Mucosa of rectum (tissue), 2 donors: Measurements from ENCODE around the gene MAPKAPK2.

ENCODE experiments used
- H3K27ac ChIP-seq, 2 donors: one replicate each; pipeline ENCODE4 v1.7.0; 2013; ENCODE audit warnings: inconsistent platforms in 2 of 2, low read depth in 2 of 2, low read length in 2 of 2
- H3K27me3 ChIP-seq, 2 donors: one replicate each; pipeline ENCODE4 v1.7.0; 2013; ENCODE audit warnings: low read length in 2 of 2; ENCODE audit not compliant: control insufficient read depth in 2 of 2, insufficient read depth in 2 of 2
- H3K36me3 ChIP-seq, 2 donors: one replicate each; pipeline ENCODE4 v1.7.0; 2013; ENCODE audit warnings: low read length in 2 of 2; ENCODE audit not compliant: control insufficient read depth in 2 of 2, insufficient read depth in 2 of 2
- H3K4me1 ChIP-seq, 2 donors: one replicate each; pipeline ENCODE4 v1.7.0; 2013; ENCODE audit warnings: low read length in 2 of 2, mild to moderate bottlenecking in 1 of 2; ENCODE audit not compliant: control insufficient read depth in 2 of 2, insufficient read depth in 2 of 2
- H3K4me3 ChIP-seq, 2 donors: one replicate each; pipeline ENCODE4 v1.7.0; 2013; ENCODE audit warnings: low read length in 2 of 2
- H3K9ac ChIP-seq, 2 donors: one replicate each; pipeline ENCODE4 v1.7.0; 2013; ENCODE audit warnings: low read length in 2 of 2, low read depth in 1 of 2, mild to moderate bottlenecking in 1 of 2
- H3K9me3 ChIP-seq, 2 donors: one replicate each; pipeline ENCODE4 v1.7.0; 2013; ENCODE audit warnings: low read length in 2 of 2; ENCODE audit not compliant: control insufficient read depth in 2 of 2
- donor health status: healthy.
- donor health status: Normal muscosa, but diverticular disease.

Gene MAPKAPK2

GRCh38 chr1:206668351-206668750 lies 16.4 kb upstream of the MAPKAPK2 start:
- Histone ChIP-seq H3K9me3 (no peaks in the 10 kb centered on the region), H3K4me3 (no peak overlapping the region), H3K9ac (no peak overlapping the region), H3K27ac (no peak overlapping the region), H3K36me3 (no peaks in the 10 kb centered on the region), H3K27me3 (no peaks in the 10 kb centered on the region), H3K4me1 (peaks cover 27 to 29% of the 10 kb centered on the region in 2 donors)

DNA sequence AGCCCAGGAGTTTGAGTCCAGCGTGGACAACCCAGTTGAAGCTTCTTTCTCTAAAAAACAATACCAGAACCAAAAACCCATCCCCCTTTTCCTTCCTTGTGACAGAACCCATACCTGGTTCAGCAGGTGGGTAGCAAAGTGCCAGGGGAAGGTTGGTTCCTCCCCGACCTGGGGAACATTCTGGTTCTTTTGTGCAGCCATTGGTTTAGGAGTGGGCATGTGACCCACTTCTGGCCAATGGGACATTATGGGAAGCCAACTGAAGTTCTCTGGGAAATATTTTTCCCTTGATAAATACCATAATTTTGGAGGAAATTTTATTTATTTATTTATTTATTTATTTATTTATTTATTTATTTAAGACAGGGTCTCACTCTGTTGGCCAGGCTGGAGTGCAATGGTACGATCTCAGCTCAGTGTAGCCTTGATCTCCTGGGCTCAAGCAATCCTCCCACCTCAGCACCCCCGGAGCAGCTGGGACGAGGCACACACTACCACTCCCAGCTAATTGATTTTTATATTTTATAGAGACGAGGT lies 15.8 kb upstream of the MAPKAPK2 start:
- no peak overlapping the region for H3K4me3 ChIP-seq
- H3K9ac ChIP-seq, result no peak overlapping the region
- H3K4me1 ChIP-seq, result peaks cover 24 to 28% of the 10 kb centered on the region in 2 donors
- no peaks in the 10 kb centered on the region for H3K9me3 ChIP-seq
- H3K27me3 ChIP-seq, result no peaks in the 10 kb centered on the region
- no peaks in the 10 kb centered on the region for H3K36me3 ChIP-seq
- H3K27ac ChIP-seq, result no peak overlapping the region

DNA sequence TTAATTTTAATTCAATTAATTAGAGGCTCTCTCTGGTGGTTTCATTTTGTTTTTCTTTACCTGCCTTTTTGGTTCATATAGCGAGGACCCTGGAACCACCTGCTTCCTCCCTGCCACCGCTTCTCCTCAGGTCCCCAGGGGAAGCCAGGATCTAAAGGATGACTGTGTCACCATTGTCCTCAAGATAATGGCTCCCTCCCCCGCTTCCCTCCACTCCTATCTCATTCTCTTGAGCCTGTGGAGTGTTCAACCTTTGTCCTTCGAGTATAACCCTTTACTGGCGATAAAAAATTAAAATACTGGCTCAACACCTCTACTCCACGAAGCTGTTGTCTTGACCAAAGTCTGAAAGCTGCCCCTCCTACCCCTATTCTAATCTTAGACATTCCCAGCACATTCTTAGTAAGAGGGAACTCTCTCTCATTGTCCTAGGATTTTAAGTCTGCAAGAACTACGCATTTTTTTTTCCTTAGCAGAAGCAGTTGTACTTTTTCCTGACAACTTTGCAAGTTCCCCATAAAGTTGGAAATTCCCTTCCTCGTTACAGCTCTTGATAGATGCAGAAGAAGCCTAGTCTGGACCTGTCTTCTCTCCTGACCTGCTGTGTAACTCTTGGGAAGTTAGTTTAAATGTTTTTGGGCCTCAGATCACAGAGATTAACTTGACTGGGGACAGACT lies 12.6 kb upstream of the MAPKAPK2 start:
- H3K27me3 ChIP-seq, result no peaks in the 10 kb centered on the region
- peak overlapping the region in 1 of 2 donors; percentile 29 for H3K4me3 ChIP-seq
- no peaks in the 10 kb centered on the region for H3K36me3 ChIP-seq
- H3K27ac ChIP-seq, result peak overlapping the region; percentile 65 to 66
- H3K4me1 ChIP-seq, result peaks cover 30 to 36% of the 10 kb centered on the region in 2 donors
- no peaks in the 10 kb centered on the region for H3K9me3 ChIP-seq
- peak overlapping the region in 1 of 2 donors; percentile 26 for H3K9ac ChIP-seq

DNA sequence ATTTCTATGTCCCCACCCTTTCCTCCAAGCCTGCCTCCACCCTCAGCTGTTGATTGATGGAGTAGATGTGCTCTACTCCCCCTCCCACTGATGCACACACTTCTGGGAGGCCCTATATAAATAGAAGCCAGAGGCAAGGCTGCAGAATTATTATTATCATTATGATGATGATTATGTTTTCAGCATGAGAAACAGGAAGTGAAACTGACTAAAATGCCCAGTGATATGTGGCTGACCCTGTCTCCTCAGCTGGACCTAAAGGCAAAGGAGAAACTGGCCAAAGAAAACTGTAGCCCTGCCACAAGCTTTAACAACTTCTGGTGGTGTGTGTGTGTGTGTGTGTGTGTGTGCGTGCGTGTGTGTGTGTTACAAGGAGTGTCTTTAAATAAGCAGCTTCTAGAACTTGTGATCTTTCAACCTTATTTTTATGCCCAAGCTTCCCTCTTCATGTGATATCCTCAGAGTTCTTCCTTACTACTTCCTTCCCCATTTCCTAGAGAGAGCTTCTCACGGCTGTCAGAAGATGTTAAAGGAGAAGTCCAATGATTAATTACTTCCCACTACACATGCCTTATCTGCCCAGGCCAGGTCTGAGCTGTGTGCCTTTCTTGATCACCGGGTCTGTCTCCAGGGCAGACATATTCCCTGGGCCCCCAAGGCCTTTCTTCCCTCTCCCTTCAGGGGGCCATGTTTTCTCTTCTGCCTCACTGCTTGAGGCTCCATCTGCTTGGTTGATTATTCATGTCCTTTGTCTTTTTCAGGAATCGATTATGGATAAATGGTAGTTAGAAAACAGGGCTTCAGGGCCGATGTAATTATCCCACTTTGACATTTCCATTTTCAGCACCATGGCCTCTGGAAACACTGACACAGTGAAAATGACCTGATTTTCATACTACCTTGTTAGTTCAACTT lies 11.6 kb upstream of the MAPKAPK2 start:
- no peak overlapping the region for H3K4me3 ChIP-seq
- no peak overlapping the region for H3K9ac ChIP-seq
- peaks cover 30 to 36% of the 10 kb centered on the region in 2 donors for H3K4me1 ChIP-seq
- H3K36me3 ChIP-seq, result no peaks in the 10 kb centered on the region
- H3K27me3 ChIP-seq, result no peaks in the 10 kb centered on the region
- peak overlapping the region; percentile 49 to 66 for H3K27ac ChIP-seq
- no peaks in the 10 kb centered on the region for H3K9me3 ChIP-seq

DNA sequence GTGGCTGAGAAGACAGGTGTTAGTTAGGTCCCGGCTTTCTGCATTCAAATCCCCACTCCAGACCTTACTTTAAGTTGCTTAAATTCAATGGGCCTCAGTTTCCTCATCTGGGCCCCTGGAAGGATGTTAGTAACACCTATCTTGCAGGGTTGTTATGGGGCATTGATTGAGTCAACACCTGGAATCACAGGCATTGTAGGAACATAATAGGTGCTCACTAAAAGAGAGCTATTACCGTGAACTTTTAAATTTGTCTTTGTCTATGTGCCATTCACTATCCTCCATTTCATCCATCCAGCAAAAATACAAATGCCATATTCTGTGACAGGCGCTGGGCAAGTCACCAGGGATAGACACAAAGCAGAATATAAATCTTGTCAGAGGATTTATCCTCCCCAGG lies 10.5 kb upstream of the MAPKAPK2 start:
- peak overlapping the region; percentile 28 to 65 for H3K27ac ChIP-seq
- H3K9me3 ChIP-seq, result no peaks in the 10 kb centered on the region
- peaks cover 32 to 39% of the 10 kb centered on the region in 2 donors for H3K4me1 ChIP-seq
- H3K36me3 ChIP-seq, result no peaks in the 10 kb centered on the region
- H3K9ac ChIP-seq, result no peak overlapping the region
- H3K27me3 ChIP-seq, result no peaks in the 10 kb centered on the region
- no peak overlapping the region for H3K4me3 ChIP-seq

- Histone ChIP-seq H3K36me3 (no peaks in the 10 kb centered on the region), H3K9me3 (no peaks in the 10 kb centered on the region), H3K9ac (no peak overlapping the region), H3K4me1 (peaks cover 32 to 39% of the 10 kb centered on the region in 2 donors), H3K4me3 (no peak overlapping the region), H3K27me3 (no peaks in the 10 kb centered on the region), H3K27ac (peak overlapping the region; percentile 28 to 65)
These were observed 9.9 kb upstream of the MAPKAPK2 start for GRCh38 chr1:206674745-206675175.

DNA sequence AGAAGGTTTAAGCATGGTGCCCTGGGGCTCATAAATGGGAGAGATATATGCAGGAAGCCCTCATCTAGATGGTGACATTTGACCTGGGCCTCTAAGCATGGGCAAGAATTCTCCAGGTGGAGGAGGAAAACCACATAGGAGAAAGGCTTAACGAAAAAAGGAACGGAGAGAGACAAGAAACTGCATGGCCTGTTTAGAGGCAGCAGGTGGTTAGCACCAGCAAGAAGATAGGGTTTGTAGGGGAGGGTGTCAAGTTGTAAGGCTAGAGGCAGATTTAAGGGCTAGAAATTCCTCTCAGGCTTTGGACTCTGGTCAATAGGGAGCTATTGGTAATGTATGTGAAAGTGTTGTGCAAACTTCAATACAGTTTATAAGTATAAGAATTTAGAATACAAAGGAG lies 8.2 kb upstream of the MAPKAPK2 start:
- Histone ChIP-seq H3K4me1 (peaks cover 30 to 40% of the 10 kb centered on the region in 2 donors), H3K36me3 (no peaks in the 10 kb centered on the region), H3K27ac (no peak overlapping the region), H3K4me3 (no peak overlapping the region), H3K27me3 (no peaks in the 10 kb centered on the region), H3K9ac (no peak overlapping the region), H3K9me3 (no peaks in the 10 kb centered on the region)

DNA sequence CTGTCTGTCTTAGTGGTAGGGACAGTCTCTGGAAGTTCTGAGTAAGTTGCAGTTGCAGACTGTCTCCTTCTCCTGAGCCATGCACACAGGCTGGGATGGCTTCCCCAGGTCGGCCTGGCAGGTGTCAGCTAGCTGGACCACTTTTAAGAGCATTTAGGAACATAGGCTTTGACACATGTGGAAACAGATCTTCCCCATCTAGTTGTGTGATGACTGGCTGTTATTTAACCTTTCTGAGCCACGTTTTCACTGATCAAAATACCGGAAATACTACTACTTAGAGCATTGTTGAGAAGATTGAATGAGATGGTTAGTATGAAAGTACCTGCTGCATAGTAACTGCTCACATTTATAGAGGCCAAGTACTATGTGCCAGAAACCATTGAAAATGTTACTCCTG lies 6.2 kb upstream of the MAPKAPK2 start:
- no peaks in the 10 kb centered on the region for H3K9me3 ChIP-seq
- H3K4me3 ChIP-seq, result no peak overlapping the region
- H3K27me3 ChIP-seq, result no peaks in the 10 kb centered on the region
- H3K9ac ChIP-seq, result no peak overlapping the region
- H3K36me3 ChIP-seq, result no peaks in the 10 kb centered on the region
- no peak overlapping the region for H3K27ac ChIP-seq
- peaks cover 19 to 31% of the 10 kb centered on the region in 2 donors for H3K4me1 ChIP-seq

DNA sequence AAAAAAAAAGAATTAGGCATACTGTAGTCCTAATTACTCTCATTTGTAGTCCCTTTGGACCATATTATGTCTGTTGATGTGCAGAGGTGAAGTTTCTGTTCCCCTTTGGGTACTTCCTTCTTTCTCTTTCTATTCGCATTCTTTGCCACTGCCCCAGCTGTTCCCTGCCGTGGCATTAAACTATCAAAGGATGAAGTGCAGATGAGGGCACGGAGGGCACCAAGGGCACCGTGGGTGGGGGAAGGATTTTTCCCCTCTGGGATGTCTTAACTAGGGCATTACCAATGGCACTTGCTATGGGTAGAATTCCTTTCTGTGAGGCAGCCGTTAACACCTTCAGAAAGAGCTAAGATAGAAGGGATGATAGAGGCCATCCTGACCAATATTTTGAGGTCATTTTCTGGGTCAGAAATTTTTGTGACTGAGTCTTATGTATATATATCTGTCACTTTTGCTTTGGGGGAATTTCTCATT lies 4.9 kb upstream of the MAPKAPK2 start:
- no peaks in the 10 kb centered on the region for H3K27me3 ChIP-seq
- no peaks in the 10 kb centered on the region for H3K36me3 ChIP-seq
- H3K9ac ChIP-seq, result no peak overlapping the region
- peaks cover 20 to 28% of the 10 kb centered on the region in 2 donors for H3K4me1 ChIP-seq
- H3K9me3 ChIP-seq, result no peaks in the 10 kb centered on the region
- H3K27ac ChIP-seq, result no peak overlapping the region
- H3K4me3 ChIP-seq, result no peak overlapping the region

GRCh38 chr1:206680279-206680678 lies 4.4 kb upstream of the MAPKAPK2 start:
- H3K27ac ChIP-seq, result no peak overlapping the region
- no peaks in the 10 kb centered on the region for H3K27me3 ChIP-seq
- H3K9me3 ChIP-seq, result no peaks in the 10 kb centered on the region
- H3K9ac ChIP-seq, result no peak overlapping the region
- H3K4me3 ChIP-seq, result no peak overlapping the region
- H3K36me3 ChIP-seq, result no peaks in the 10 kb centered on the region
- H3K4me1 ChIP-seq, result peaks cover 16 to 23% of the 10 kb centered on the region in 2 donors
